Cardiac muscle cell (in vitro differentiated cells and primary cell): ENCODE results near the gene MR1. TPM values are rescaled to one million over a fixed set of nuclear protein-coding genes. Genes with fewer than 3 reads are reported as not detected.

ENCODE experiments used
- DNase-seq, 2 donors: peaks; one replicate each; pipeline versions ENCODE4 v3.0.0 to v3.0.0-alpha.2; 2010 to 2017; ENCODE audit warnings: low read depth in 1 of 2, low spot score in 1 of 2
- H3K27ac ChIP-seq: fragments of 200-600 bp; sonication (generic); 2 replicates; pipeline ENCODE4 v1.5.1; 2016
- H3K27me3 ChIP-seq: fragments of 200-600 bp; sonication (generic); 2 replicates; pipeline ENCODE4 v1.6.0; 2016; ENCODE audit warnings: control low read depth
- H3K36me3 ChIP-seq: fragments of 200-600 bp; sonication (generic); 2 replicates; pipeline ENCODE4 v1.5.1; 2016; ENCODE audit warnings: control low read depth
- H3K4me1 ChIP-seq: fragments of 200-600 bp; sonication (generic); 2 replicates; pipeline ENCODE4 v1.8.1; 2017; ENCODE audit warnings: low read depth, mild to moderate bottlenecking, mixed run types
- H3K4me3 ChIP-seq: fragments of 200-600 bp; sonication (generic); 2 replicates; pipeline ENCODE4 v1.5.1; 2016; ENCODE audit warnings: mild to moderate bottlenecking
- H3K9me3 ChIP-seq: fragments of 200-600 bp; sonication (generic); 2 replicates; pipeline ENCODE4 v1.5.1; 2017; ENCODE audit warnings: low read depth, mild to moderate bottlenecking, control low read depth
- CTCF ChIP-seq: IDR thresholded peaks from 2 replicates; pipeline ENCODE4 v1.5.1; 2012; ENCODE audit warnings: low read depth, mild to moderate bottlenecking, low read length
- polyA plus RNA-seq: library from polyadenylated mRNA; unstranded; fragments of >200 nt; fragmentation: Nextera tagmentation; extraction: Ambion mirVana; gene quantifications from 2 replicates; pipeline ENCODE4 v1.2.1, GENCODE V29; 2016
- total RNA-seq: library from RNA; depleted of rRNA; stranded (reverse); fragments of >200 nt; gene quantifications from 2 replicates; pipeline ENCODE4 v1.2.3, GENCODE V29; 2016

Gene MR1
- total and polyA plus RNA-seq, 2 experiments from 2014 or later: 0.12 TPM; not detected in 1

- Histone ChIP-seq H3K27ac (no peak overlapping the region), H3K36me3 (no peaks in the 10 kb centered on the region)
These were observed 29.1 kb downstream of the MR1 start for GRCh38 chr1:181062836-181063428.

GRCh38 chr1:181064011-181064623, 30.3 kb downstream of the MR1 start:
- Histone ChIP-seq H3K4me1 (peaks cover 9% of the 10 kb centered on the region), H3K36me3 (no peaks in the 10 kb centered on the region), H3K27me3 (no peaks in the 10 kb centered on the region), H3K27ac (peak overlapping the region; percentile 18), H3K9me3 (no peaks in the 10 kb centered on the region), H3K4me3 (no peak overlapping the region)
- peak in 1 of 2 donors; percentile 35 for DNase-seq
- TF ChIP-seq CTCF: no peak

More at GRCh38 chr1:181062836-181063428, 29.1 kb downstream of the MR1 start:
- no peaks in the 10 kb centered on the region for H3K9me3 ChIP-seq
- no peak overlapping the region for H3K4me3 ChIP-seq
- H3K27me3 ChIP-seq: no peaks in the 10 kb centered on the region
- H3K4me1 ChIP-seq: peaks cover 9% of the 10 kb centered on the region
- DNase-seq: peak in 1 of 2 donors; percentile 55
- TF ChIP-seq CTCF: no peak

- TF ChIP-seq CTCF: no peak
- H3K9me3 ChIP-seq: no peaks in the 10 kb centered on the region
- DNase-seq: no peak
- H3K27ac ChIP-seq: no peak overlapping the region
- H3K36me3 ChIP-seq: no peaks in the 10 kb centered on the region
- no peak overlapping the region for H3K4me3 ChIP-seq
- no peaks in the 10 kb centered on the region for H3K27me3 ChIP-seq
- H3K4me1 ChIP-seq: peaks cover 9% of the 10 kb centered on the region
These were observed 30.9 kb downstream of the MR1 start for GRCh38 chr1:181064702-181065101.

- H3K4me3 ChIP-seq: no peak overlapping the region
- H3K9me3 ChIP-seq: no peaks in the 10 kb centered on the region
- no peak for TF ChIP-seq CTCF
- no peaks in the 10 kb centered on the region for H3K36me3 ChIP-seq
- H3K27me3 ChIP-seq: no peaks in the 10 kb centered on the region
- no peak overlapping the region for H3K27ac ChIP-seq
- peak in 1 of 2 donors; percentile 97 for DNase-seq
- peaks cover 17% of the 10 kb centered on the region for H3K4me1 ChIP-seq
These were observed 39.9 kb downstream of the MR1 start for GRCh38 chr1:181073638-181074037.

- Histone ChIP-seq H3K9me3 (no peaks in the 10 kb centered on the region), H3K27ac (no peak overlapping the region), H3K4me3 (no peak overlapping the region), H3K4me1 (peaks cover 17% of the 10 kb centered on the region), H3K27me3 (no peaks in the 10 kb centered on the region), H3K36me3 (no peaks in the 10 kb centered on the region)
- DNase-seq: no peak
- no peak for TF ChIP-seq CTCF
These were observed 42.1 kb downstream of the MR1 start for GRCh38 chr1:181075766-181076350.
